ENCODE results near the gene ZFYVE9.
A peak's percentile ranks its signal among the peaks of the same experiment; 100 is the strongest.
"Not testable (repeated sequence)": the region's sequence is repeated elsewhere in the genome, so short reads cannot be mapped to it uniquely, and the experiment has no call there.

Gene ZFYVE9

DNA sequence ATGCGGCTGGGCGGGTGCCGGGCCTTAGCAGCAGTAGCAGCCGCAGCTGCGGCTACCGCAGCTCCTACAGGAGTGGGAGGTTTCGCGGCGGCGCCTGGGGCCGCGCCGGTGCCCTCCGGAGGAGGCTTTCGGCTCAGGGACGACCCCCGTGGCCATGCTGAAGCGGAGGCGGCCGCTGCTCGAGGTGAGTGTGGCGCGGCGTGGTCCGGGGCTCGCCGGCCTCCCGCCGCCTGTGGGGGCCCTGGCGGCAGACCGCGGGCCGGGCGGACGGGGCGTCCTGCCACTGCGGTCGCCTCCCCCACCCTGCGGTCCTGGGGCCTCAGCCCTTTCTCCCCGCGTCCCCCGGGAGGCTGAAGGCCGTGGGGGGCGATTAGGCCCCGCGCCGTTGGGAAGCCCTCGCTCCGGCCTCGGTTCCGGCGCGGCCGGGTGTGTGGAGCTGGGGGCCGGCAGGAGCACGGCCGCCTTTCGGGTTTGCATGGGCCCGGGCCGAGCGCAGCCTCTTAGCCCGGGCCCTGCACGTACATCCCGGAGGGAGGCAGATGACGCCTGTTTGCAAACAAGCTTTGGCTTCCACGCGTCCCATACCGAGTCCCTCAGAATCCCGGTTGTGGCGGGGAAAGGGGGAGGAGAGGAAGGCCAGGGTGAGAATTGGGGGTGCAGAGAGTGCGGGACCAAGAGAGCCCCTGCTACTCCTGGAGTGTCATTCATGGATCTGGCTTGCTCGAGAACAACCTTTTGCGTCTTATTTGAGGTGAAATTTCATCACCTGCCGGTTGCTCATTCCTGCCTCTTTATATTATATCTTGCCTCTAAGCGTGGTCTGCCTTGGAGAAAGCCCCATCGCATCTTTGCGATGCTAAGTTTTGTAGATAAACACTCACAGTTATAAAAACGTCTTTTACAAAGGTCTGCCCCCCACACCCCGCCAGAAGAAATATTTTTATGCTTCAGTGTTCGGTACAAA is 613 bp downstream of the ZFYVE9 start:
- H3K4me3 ChIP-seq (ENCODE audit: low read depth, low read length), result peak overlapping the region; percentile 55
- H3K27me3 ChIP-seq (ENCODE audit: insufficient read depth, low read depth, severe bottlenecking), result no peaks in the 10 kb centered on the region
- no peaks in the 10 kb centered on the region for H3K9me3 ChIP-seq (ENCODE audit: severe bottlenecking)
- peaks cover 6% of the 10 kb centered on the region; the same call in 1 of the 2 replicates for H3K36me3 ChIP-seq
- peak; percentile 47 for DNase-seq
- H3K27ac ChIP-seq, result peak overlapping the region; percentile 91
- no peak for TF ChIP-seq CTCF (IDR thresholded peaks at IDR 0.05; ENCODE audit: low read depth, low read length)

GRCh38 chr1:52145137-52145536 is 3.2 kb downstream of the ZFYVE9 start:
- Histone ChIP-seq H3K4me3 (ENCODE audit: low read depth, low read length) (no peak overlapping the region), H3K36me3 (peaks cover 6% of the 10 kb centered on the region; the same call in 1 of the 2 replicates), H3K27ac (no peak overlapping the region), H3K27me3 (ENCODE audit: insufficient read depth, low read depth, severe bottlenecking) (no peaks in the 10 kb centered on the region), H3K9me3 (ENCODE audit: severe bottlenecking) (no peaks in the 10 kb centered on the region)
- no peak for TF ChIP-seq CTCF (IDR thresholded peaks at IDR 0.05; ENCODE audit: low read depth, low read length)
- DNase-seq, result no peak

GRCh38 chr1:52150445-52150844 is 8.6 kb downstream of the ZFYVE9 start:
- not testable (repeated sequence) for H3K27me3 ChIP-seq (ENCODE audit: insufficient read depth, low read depth, severe bottlenecking); H3K27ac ChIP-seq; DNase-seq; H3K4me3 ChIP-seq (ENCODE audit: low read depth, low read length); H3K9me3 ChIP-seq (ENCODE audit: severe bottlenecking); H3K36me3 ChIP-seq

DNA sequence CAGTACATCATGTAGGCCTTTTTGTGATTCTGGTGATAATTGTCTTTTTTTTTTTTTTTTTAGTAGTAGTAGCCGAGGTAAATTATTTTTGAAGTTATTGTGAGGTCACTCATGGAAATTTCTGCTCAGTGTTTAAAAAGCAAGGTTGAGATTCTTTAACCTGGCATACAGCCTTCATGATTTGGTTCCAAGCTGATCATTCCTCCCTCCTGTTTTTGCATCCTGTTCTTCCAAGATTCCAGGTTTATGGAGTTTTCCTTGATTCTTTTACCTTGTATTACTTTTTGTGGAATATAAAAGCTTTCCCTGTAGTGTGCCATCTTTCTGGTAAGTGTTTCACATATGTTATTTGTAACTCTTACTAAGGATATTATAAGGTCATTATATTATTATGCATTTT is 9.1 kb downstream of the ZFYVE9 start:
- no peak for TF ChIP-seq CTCF (IDR thresholded peaks at IDR 0.05; ENCODE audit: low read depth, low read length)

DNA sequence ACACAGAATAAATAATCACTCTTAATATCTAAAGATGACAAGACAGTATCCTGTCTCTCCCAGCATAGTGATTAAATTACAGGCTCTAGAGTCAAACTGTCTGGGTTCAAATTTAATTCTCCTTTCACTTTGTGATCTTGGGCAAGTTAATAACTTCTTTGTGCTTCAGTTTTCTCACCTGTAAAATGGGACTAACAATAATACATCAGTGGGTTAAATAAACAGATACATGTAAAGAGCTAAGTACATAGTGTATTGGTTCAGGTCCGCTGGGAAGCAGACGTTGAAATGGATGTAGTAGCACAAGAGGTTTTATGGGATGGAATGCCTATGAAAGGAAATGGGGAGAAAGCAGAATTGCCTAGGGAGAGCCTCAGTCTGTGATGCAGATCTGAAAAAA is 10.7 kb downstream of the ZFYVE9 start:
- Histone ChIP-seq H3K27ac (no peak overlapping the region), H3K27me3 (ENCODE audit: insufficient read depth, low read depth, severe bottlenecking) (no peaks in the 10 kb centered on the region), H3K9me3 (ENCODE audit: severe bottlenecking) (no peaks in the 10 kb centered on the region), H3K4me3 (ENCODE audit: low read depth, low read length) (no peak overlapping the region), H3K36me3 (no peaks in the 10 kb centered on the region)
- no peak for DNase-seq
- no peak for TF ChIP-seq CTCF (IDR thresholded peaks at IDR 0.05; ENCODE audit: low read depth, low read length)

More for the DNA sequence above, 9.1 kb downstream of the ZFYVE9 start:
- no peak overlapping the region for H3K4me3 ChIP-seq (ENCODE audit: low read depth, low read length)
- H3K36me3 ChIP-seq, result no peaks in the 10 kb centered on the region
- no peaks in the 10 kb centered on the region for H3K27me3 ChIP-seq (ENCODE audit: insufficient read depth, low read depth, severe bottlenecking)
- no peaks in the 10 kb centered on the region for H3K9me3 ChIP-seq (ENCODE audit: severe bottlenecking)
- DNase-seq, result no peak
- no peak overlapping the region for H3K27ac ChIP-seq

DNA sequence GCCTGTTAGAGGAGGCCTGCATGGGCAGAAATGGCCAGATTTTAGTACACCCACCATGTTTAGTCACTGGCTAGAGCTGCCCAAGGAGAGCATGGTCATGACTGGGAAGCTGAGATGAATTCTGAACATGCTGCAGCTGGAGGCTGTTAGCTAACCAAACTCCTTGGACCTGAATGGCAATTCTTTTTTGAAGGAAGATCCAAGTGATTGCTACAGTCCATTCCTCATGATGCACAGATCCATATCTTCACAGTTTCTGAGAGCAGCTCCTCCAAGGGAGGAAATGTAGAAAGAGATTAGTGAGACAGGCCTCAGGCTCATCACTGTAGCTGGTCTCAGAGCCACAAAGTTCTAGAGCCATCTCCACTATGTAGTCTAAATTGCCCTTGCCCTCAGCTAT is 11.1 kb downstream of the ZFYVE9 start:
- Histone ChIP-seq H3K4me3 (ENCODE audit: low read depth, low read length) (no peak overlapping the region), H3K27ac (no peak overlapping the region), H3K9me3 (ENCODE audit: severe bottlenecking) (no peaks in the 10 kb centered on the region), H3K27me3 (ENCODE audit: insufficient read depth, low read depth, severe bottlenecking) (no peaks in the 10 kb centered on the region), H3K36me3 (no peaks in the 10 kb centered on the region)
- no peak for TF ChIP-seq CTCF (IDR thresholded peaks at IDR 0.05; ENCODE audit: low read depth, low read length)
- no peak for DNase-seq
